HepG2 (cell line): ENCODE data around the gene SLC25A20. TPM values are rescaled to one million over a fixed set of nuclear protein-coding genes. Genes with fewer than 3 reads are reported as not detected.

Experiments used
- ARID4A ChIP-seq: sonication (generic); formaldehyde crosslinking; IDR thresholded peaks from 2 replicates; pipeline ENCODE4 v1.5.0; 2020; ENCODE audit warnings: mild to moderate bottlenecking, missing genetic modification reagents, borderline replicate concordance
- CBFB ChIP-seq: sonication (generic); formaldehyde crosslinking; IDR thresholded peaks from 2 replicates; pipeline ENCODE4 v1.4.0; 2020; ENCODE audit warnings: missing genetic modification reagents
- CHD4 ChIP-seq: fragments of 200-600 bp; sonication (generic); IDR thresholded peaks from 2 replicates; pipeline ENCODE4 v1.7.0; 2017; ENCODE audit warnings: mild to moderate bottlenecking, low read length, borderline replicate concordance
- FOXK2 ChIP-seq: fragments of 450-650 bp; IDR thresholded peaks from 2 replicates; pipeline ENCODE4 v1.6.1; 2016
- FOXM1 ChIP-seq: sonication (generic); formaldehyde crosslinking; IDR thresholded peaks from 2 replicates; pipeline ENCODE4 v1.5.0; 2020; ENCODE audit warnings: missing genetic modification reagents
- NFIC ChIP-seq: IDR thresholded peaks from 2 replicates; pipeline ENCODE4 v1.6.1; 2012; ENCODE audit warnings: mild to moderate bottlenecking, low read length, inconsistent platforms
- NFRKB ChIP-seq: fragments of 450-650 bp; IDR thresholded peaks from 2 replicates; pipeline ENCODE4 v1.6.1; 2017
- REXO4 ChIP-seq: sonication (generic); formaldehyde crosslinking; IDR thresholded peaks from 2 replicates; pipeline ENCODE4 v1.8.0; 2022; ENCODE audit warnings: missing genetic modification reagents, mild to moderate bottlenecking, borderline replicate concordance
- SMARCE1 ChIP-seq: fragments of 450-650 bp; IDR thresholded peaks from 2 replicates; pipeline ENCODE4 v1.6.1; 2017; ENCODE audit warnings: borderline replicate concordance
- TERF1 ChIP-seq: sonication (generic); formaldehyde crosslinking; IDR thresholded peaks from 2 replicates; pipeline ENCODE4 v1.8.0; 2022; ENCODE audit warnings: mild to moderate bottlenecking, missing genetic modification reagents, moderate library complexity
- TFAP4 ChIP-seq: sonication (generic); IDR thresholded peaks from 2 replicates; pipeline ENCODE4 v1.6.1; 2016; ENCODE audit warnings: low read depth, borderline replicate concordance
- ZBTB7B ChIP-seq: sonication (generic); formaldehyde crosslinking; IDR thresholded peaks from 2 replicates; pipeline ENCODE4 v1.4.0; 2020; ENCODE audit warnings: missing genetic modification reagents
- ZKSCAN5 ChIP-seq: sonication (generic); formaldehyde crosslinking; IDR thresholded peaks from 2 replicates; pipeline ENCODE4 v1.5.1; 2020; ENCODE audit warnings: mild to moderate bottlenecking, missing genetic modification reagents
- ZNF138 ChIP-seq: sonication (generic); formaldehyde crosslinking; IDR thresholded peaks from 2 replicates; pipeline ENCODE4 v1.5.0; 2020; ENCODE audit warnings: mild to moderate bottlenecking, low read depth, missing genetic modification reagents
- ZNF253 ChIP-seq: sonication (generic); formaldehyde crosslinking; IDR thresholded peaks from 2 replicates; pipeline ENCODE4 v1.8.0; 2022; ENCODE audit warnings: mild to moderate bottlenecking, missing genetic modification reagents, borderline replicate concordance
- ZNF317 ChIP-seq: sonication (generic); formaldehyde crosslinking; IDR thresholded peaks from 2 replicates; pipeline ENCODE4 v1.5.0; 2020; ENCODE audit warnings: mild to moderate bottlenecking, missing genetic modification reagents
- ZNF362 ChIP-seq: sonication (generic); formaldehyde crosslinking; IDR thresholded peaks from 2 replicates; pipeline ENCODE4 v1.4.0; 2020; ENCODE audit warnings: missing genetic modification reagents, mild to moderate bottlenecking, borderline replicate concordance
- ZNF460 ChIP-seq: sonication (generic); formaldehyde crosslinking; IDR thresholded peaks from 2 replicates; pipeline ENCODE4 v1.5.1; 2020; ENCODE audit warnings: missing genetic modification reagents, mild to moderate bottlenecking, borderline replicate concordance
- ZNF513 ChIP-seq: sonication (generic); formaldehyde crosslinking; conservative IDR thresholded peaks from 2 replicates; pipeline ENCODE4 v1.5.0; 2020; ENCODE audit warnings: missing genetic modification reagents
- ZNF615 ChIP-seq: sonication (generic); formaldehyde crosslinking; IDR thresholded peaks from 2 replicates; pipeline ENCODE4 v1.5.0; 2020; ENCODE audit warnings: mild to moderate bottlenecking, missing genetic modification reagents, borderline replicate concordance
- ZNF619 ChIP-seq: sonication (generic); formaldehyde crosslinking; IDR thresholded peaks from 2 replicates; pipeline ENCODE4 v1.4.0; 2020; ENCODE audit warnings: mild to moderate bottlenecking, missing genetic modification reagents
- polyA plus RNA-seq, 8 experiments: library from polyadenylated mRNA; depleted of rRNA in 3 of 8; stranded (reverse) in 7 of 8; unstranded in 1 of 8; fragments of >200 nt; fragmentation: Illumina TruSeq in 4 of 8; extraction: Trizol in 4 of 8; gene quantifications; 2 replicates each; pipeline versions ENCODE4 v1.2.1 to v1.2.3, GENCODE V29; 2011 to 2016; ENCODE audit warnings: low read depth in 4 of 8, missing spikeins in 1 of 8, mixed read lengths in 1 of 8; ENCODE audit not compliant: insufficient read depth in 1 of 8
- total RNA-seq, 5 experiments: library from RNA; depleted of rRNA; stranded (reverse); fragments of >200 nt; fragmentation: Illumina TruSeq; extraction: Trizol; gene quantifications; 2 replicates each; pipeline ENCODE4 v1.2.3, GENCODE V29; 2016; ENCODE audit warnings: low read depth in 1 of 5

SLC25A20 gene
- total and polyA plus RNA-seq, 2 of the 13 experiments (the other 11 are each of a cell fraction or from before 2014, with no cell fraction given) = 21.1 to 26.6 TPM

GRCh38 chr3:48855681-48856447, 42.8 kb downstream of the SLC25A20 start (continued):
- TF ChIP-seq ZNF253 (CRISPR knock-in tag) = no peak
- no peak for TF ChIP-seq NFRKB
- TF ChIP-seq NFIC = no peak
- TF ChIP-seq ZBTB7B = peak; percentile 27; the same call in 1 of the 2 replicates
- no peak for TF ChIP-seq ZNF138 (CRISPR knock-in tag)
- no peak for TF ChIP-seq ZNF619 (CRISPR knock-in tag)
- no peak for TF ChIP-seq CBFB (CRISPR knock-in tag)
- TF ChIP-seq FOXK2 = no peak
- TF ChIP-seq FOXM1 (CRISPR knock-in tag) = no peak
- TF ChIP-seq TERF1 (CRISPR knock-in tag) = no peak
- TF ChIP-seq REXO4 (CRISPR knock-in tag) = no peak
- TF ChIP-seq TFAP4 = no peak
- no peak for TF ChIP-seq ZKSCAN5 (CRISPR knock-in tag)
- no peak for TF ChIP-seq ZNF460 (CRISPR knock-in tag)
- no peak for TF ChIP-seq CHD4
- no peak for TF ChIP-seq SMARCE1
- TF ChIP-seq ZNF513 (CRISPR knock-in tag) = no peak
- peak; percentile 33; the same call in 1 of the 2 replicates for TF ChIP-seq ARID4A (CRISPR knock-in tag)
- TF ChIP-seq ZNF362 = peak; percentile 92
- TF ChIP-seq ZNF317 (CRISPR knock-in tag) = peak; percentile 55; the same call in 1 of the 2 replicates
- TF ChIP-seq ZNF615 (CRISPR knock-in tag) = no peak
